RPMI7951 (cell line): ENCODE data around the gene SRP14. TPM values are rescaled to one million over a fixed set of nuclear protein-coding genes. Genes with fewer than 3 reads are reported as not detected.
"Not testable (repeated sequence)": the region's sequence is repeated elsewhere in the genome, so short reads cannot be mapped to it uniquely, and the experiment has no call there.

Experiments used
- DNase-seq: peaks from one replicate; pipeline ENCODE4 v3.0.0-alpha.2; 2012; ENCODE audit warnings: low read depth
- total RNA-seq: library from RNA; depleted of rRNA; stranded (reverse); fragments of >200 nt; shearing (Covaris generic); gene quantifications from 2 replicates; pipeline ENCODE4 v1.2.3, GENCODE V29; 2014

The SRP14 gene
- total RNA-seq, 1 experiment from 2014 or later = 461 TPM

DNA sequence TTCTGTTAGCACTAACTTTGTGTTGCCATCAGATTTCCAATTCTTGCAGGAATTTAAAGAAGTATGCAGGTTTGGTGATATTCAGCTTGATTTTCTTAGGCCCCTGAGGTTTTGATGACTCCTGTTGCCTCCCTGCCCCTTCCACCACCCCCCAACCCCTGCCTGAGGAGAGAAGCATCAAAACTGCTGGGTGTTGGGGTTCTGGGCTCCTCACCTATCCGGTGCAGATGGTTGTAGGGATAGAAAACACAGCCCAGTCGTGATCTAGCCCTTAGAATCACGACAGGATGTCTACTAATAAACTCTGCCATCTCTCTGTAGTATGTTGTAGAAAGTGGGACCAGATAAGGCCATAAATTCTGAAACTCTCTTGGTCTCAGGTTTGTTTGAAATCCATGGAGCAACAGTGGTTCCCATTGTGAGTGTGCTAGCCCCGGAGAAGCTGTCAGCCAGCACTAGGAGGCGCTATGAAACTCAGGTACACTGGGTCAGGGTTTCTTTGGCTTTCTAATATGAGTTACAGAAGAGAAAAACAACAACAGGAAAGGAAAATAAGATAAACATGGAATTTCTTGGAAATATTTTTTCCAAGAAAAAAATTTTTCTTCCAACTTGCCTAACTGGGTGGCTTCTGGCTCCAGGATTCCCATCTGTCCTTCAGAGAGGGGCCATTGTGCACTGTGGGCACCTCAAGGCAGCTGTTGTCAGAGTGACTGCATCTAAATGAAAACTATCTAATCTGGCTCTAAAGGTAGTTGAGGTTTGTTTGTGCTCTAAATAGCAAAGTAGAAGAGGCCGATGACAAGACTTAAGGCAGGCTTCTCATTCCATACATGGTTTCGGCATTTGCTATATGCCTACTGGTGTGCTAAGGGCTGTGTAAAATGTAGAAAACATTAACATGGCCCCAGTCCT, 8.7 kb downstream of the SRP14 start:
- peak; percentile 32 for DNase-seq

DNA sequence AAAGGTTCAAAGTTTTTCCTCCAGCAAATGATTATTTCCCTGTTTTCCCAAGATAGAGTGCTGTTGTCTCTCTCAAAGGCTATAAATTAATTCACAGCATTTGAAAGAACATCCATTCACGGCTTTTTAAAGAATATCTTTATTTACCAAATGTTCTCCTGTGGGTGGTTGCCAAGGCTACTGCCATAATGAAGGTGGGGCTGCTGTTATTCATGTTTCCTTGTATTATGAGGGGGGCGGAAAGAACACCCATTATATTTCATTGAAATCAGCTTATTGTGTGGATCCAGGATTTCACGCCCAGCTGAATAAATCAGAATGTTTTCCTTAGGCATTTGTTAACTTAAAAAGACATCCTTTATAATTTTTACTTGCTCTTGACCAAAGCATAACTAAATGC, 10.1 kb downstream of the SRP14 start:
- DNase-seq = no peak

DNA sequence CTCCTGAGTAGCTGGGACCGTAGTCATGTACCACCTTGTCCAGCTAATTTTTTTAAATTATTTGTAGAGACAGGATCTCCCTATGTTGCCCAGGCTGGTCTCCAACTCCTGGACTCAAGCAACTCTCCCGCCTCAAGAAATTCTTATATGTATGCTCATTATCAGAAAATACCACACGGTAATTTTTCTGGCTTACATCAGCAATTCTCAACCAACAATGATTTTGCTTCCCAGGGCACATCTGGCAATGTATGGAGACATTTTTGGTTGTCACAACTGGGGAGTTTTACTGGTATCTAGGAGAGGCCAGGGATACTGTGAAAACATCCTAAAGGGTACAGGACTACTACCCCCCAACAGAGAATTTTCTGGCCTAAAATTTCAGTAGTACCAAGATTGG, 10.8 kb downstream of the SRP14 start:
- no peak for DNase-seq

DNA sequence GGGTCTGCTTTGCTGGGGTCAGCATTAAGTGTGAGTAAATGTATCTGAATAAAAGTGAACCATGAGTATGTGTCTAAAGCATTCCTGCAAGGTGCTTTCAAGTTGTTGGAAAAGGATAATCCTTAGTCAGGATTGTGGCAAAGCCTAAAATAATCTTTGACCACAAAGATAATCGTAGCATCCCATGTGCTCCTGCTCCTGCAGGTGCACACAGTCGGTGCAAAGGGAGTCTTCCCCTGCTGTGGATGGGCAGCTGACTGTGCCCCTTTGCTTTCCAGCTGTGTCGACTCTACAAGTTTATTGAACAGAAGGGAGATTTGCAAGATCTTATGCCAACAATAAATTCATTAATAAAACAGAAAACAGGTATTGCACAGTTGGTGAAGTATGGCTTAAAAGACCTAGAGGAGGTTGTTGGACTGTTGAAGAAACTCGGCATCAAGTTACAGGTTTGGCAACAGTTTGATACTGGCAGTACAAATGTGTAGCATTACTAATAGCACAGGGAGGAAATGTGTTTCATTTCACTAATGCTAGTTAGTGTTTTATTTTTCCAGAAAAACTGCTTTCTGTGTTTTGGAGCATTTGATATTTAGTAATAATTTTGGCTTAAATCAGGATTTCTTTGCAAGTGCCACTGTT, 22.6 kb downstream of the SRP14 start:
- no peak for DNase-seq

DNA sequence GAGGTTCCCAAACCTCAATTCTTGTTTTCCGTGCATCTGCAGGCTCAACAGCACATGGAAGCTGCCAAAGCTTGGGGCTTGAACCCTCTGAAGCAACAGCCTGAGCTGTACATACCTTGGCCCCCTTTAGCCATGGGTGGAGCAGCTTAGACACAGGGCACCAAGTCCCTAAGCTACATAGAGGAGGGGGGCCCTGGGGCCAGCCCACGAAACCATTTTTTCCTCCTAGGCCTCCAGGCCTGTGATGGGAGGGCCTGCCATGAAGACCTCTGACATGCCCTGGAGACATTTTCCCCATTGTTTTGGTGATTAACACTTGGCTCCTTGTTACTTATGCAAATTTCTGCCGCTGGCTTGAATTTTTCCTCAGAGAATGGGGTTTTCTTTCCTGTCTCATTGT, 24.6 kb downstream of the SRP14 start:
- DNase-seq = no peak

DNA sequence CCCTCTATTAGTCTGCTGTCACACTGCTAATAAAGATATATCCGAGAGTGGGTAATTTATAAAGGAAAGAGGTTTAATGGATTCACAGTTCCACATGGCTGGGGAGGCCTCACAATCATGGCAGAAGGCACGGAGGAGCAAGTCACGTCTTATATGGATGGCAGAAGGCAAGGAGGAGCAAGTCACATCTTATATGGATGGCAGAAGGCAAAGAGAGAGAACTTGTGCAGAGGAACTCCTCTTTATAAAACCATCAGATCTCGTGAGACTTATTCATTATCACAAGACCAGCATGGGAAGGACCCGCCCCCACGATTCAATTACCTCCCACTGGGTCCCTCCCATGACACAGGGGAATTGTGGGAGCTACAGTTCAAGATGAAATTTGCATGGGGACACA, 25.6 kb downstream of the SRP14 start:
- DNase-seq = not testable (repeated sequence)

DNA sequence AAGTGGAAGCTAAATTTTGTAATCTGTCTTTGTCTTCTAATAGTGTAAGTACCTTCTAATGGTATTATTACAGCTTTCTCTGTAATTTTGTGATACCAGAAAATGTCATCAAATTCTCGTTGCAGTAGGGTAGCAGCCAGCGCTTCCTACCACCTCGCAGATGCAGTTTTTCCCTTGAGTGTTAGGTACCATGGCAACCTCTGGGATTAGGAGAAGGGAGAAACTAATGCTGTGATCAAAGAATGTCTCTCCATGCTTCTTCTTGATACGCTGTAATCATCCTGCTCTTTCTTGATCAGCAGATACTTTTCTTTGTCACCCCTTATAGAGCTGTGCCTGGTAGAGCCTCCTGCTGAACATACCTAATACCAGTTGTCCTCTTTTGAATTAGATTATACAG, 27.7 kb downstream of the SRP14 start:
- DNase-seq = no peak

DNA sequence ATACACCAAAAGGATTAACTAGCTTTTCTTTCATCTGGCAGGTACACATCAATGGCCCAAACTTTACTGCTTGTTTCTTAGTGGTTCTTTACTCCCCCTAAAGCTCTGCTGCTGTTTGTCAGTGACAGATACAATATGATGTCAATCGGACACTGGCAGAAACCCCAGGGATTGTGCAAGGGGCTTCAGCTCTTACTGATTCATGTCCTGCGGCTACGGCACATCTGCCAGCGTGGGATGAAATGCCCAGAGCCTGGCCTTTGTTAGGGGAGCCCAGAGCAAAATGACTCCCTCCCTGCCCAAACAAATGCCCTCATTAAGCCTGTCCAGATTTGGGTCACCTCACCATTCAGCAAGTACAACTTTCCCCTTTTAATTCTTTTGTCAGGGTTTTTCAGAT, 28.3 kb downstream of the SRP14 start:
- peak; percentile 80 for DNase-seq

DNA sequence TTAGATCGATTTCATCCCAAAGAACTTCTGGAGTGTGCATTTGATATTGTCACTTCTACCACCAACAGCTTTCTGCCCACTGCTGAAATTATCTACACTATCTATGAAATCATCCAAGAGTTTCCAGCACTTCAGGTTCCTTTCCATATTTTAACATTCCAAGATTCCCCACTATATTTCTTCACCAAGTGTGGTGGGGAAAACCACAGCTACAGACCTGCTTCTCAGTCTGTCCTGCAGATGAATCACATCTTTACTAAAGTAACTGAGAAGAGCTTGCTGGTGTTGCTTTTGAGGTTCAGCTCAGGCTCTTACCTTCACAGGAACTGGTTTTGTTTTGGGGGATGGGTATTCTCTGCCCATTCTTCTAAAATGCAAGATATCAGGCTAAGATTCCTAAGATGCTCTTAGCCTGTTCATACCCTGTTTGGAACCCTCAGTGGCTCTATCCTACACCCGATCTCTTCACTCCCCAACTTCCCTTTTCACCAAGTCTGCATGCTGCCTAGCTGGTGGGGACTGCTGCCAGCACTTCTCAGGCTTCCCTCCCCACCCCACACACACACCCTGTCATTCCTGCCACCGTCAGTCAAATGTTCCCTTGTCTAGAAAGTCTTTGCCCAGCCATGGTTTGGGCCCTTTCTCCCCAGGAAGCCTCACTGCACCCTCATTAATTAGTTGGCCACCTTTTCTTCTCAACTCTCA, 30.8 kb downstream of the SRP14 start:
- no peak for DNase-seq

DNA sequence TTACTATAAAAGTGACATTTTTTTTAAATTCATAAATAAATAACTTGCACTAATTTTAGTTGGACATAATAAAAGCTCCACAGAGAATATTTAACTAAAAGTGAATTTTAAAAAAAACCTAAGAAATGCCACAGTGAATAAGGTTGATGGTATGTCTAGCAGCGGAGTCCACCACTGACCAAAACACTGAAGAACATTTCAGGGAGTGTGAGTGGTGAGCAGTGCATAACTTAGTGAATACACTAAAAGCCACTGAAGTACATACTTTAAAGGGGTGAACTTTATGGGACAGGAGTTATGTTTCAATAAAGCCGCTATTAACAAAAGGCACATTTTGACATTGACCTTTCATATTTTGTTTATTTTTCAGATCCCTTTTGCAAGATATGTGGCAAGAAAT, 32.3 kb downstream of the SRP14 start:
- no peak for DNase-seq

DNA sequence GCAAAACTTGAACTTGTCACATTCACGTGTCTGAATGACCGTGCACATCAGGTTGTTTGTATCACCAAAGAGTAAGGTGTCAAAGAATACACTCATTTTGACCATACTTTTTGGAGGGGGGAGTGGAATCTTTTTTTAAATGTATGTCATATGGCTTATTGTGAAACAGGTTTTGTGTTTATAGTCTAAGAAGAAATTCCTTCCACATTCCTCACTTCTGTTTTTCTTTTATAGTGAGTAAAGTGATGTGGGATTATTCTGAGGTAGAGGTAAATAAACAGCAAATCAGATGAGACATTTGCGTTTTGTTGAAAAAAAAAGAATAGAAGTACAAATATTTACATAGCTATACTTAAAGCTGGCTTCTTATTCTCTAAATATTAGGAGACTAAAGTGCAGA, 33.0 kb downstream of the SRP14 start:
- no peak for DNase-seq

DNA sequence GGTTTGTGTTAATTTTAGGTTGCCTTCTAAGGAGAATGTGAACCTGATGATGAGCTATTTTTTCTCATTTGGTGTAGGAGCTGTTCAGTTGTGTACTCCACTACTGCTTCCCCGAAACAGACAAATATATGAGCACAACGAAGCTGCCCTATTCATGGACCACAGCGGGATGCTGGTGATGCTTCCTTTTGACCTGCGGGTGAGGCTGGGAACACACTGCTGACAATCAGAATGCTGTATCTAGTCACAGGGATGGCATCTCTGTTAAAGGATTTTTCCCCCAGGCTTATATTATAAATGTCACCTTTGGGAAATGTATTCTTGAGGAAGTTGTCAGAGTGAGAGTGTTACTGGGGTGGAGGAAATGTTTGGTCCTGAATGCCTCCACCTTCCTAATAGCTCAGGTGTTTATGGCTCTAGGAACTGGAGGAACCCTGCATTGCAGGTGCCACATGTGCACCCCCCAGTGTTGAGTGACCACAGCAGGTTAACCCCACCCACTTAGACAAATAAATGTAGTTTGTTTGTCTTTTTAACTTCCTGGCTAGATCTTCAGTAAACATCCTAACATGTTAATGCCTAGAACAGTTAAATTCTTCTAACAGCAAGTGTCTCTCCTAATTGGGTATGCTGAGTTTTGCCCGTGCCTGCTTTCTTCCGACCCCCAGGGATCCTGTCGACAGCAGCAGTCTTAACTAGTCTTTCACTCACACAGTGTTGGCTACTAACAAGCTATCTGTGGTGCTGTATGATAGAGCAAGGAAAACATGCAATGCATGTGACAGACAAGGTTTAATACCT, 35.7 kb downstream of the SRP14 start:
- DNase-seq = no peak

DNA sequence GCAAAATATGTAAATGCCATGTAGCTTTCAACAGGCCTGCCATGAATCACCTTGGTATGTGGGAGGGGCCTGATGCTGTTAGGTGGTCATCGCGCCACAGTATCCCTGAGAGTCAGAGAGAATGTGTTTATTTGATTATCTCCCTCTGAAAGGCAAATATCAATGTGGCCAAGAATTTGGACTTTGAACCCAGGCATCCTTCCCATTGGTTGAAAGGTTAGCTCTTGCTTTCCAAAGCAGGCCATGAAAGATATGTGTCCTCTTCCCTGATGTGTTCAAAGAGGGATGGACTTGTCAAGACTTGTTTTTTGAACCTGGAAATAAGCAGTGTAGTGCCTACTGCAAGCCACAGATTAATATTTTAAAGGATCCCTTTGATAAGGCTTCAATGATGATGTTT, 36.7 kb downstream of the SRP14 start:
- DNase-seq = no peak

DNA sequence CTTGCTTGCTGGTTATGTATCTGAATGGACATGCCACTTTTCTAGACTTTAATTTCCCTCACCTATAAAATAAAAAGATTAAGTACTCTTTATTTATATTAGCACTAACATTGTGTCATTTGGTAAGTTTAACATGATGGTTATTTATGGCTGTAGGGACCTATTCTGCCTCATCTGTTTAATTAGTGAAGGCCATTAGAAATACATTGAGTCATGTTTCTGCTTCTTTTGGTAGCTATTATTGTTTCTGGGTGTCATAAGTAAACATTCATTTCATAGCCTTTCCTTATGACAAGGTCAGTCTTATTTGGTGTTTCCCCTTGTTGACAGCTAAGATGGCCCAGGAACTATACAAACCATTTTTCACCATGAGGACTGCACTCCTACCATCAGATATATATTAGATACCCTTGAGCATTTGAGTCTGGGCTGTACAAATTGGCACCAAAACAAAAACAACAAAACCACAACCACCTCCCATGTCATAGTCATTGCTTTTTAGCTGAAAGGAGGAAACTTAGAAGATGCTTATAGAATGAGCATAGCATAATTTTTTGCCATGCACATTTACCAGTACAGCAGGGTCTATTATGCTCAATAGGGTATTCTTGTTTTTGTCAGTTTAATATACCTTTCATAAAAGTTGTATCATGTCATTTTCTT, 39.3 kb downstream of the SRP14 start:
- no peak for DNase-seq

DNA sequence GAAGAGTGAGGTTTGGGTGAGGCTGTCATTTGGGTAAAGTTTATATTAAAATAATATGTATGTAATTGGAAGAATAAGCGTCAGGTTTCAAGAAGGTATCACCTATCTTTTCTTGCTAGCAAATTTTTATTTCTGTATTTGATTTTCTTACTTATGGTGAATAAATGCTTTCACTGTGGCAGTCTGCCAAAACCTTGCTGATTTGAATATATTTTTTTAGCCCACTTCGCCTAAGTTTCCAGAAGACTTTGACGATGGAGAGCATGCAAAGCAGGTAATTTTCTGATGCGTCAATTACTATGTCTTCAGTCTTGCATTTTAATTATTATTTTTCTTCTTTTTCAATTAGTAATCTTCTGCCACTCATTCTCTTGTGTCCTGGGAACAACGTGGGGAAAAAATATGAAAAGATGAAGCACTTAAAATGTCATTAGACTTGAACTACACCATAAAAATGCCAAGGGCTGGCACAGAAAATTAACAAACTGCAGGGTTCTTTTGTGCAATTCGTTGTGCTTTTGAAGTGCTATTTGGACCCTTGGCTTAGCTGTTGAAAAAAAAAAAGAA, 40.4 kb downstream of the SRP14 start:
- DNase-seq = no peak

DNA sequence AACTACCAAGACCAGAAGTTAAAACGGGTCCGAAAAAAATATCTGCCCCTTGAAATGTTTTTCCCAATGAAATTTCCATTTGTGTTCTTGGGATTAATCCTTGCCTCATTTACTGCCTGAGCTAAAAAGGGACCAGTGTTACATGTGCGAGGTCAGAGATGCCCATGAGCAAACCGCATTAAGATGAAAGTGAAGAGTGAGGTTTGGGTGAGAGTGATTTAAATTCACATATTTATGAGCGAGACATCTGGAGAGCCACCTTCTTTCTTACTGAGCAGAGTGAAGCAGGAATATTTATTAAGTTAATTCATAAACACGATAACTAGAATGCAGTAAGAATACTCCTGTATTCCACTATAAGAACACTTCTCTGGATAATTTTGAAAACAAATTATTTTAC, 41.3 kb downstream of the SRP14 start:
- no peak for DNase-seq

DNA sequence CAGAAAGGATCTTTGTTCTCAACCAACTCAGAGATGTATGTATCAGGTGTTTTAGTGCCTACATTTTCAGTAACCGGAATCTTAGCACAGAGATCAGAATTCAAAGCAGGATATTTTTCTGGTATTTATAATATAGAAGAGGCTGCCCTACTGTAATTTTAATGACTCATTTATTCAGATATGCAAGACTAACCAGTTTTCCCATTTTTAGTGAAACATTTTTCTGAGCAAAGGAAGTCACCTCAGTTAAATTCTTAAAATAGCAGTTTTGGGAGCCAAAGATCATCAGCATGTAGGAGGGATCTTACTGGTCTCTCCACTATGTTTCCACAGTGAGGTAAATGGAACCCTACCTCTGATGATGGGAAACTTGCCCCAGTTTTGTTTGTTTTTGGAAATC, 42.0 kb downstream of the SRP14 start:
- DNase-seq = no peak

DNA sequence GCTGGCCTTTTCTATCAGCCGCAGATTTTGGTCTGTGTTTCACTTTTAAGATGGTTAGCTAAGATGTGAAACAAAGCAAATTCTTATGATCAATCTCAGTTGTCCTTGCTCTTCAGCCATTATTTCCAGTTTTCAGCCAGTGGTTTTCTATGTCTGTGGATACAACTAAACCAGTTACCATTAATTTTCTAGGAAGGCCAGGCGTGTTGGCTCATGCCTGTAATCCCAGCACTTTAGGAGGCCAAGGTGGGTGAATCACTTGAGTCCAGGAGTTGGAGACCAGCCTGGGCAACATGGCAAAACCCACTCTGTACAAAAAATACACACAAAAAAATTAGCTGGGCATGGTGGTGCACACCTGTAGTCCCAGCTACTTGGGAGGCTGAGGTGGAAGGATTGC, 42.8 kb downstream of the SRP14 start:
- DNase-seq = not testable (repeated sequence)

DNA sequence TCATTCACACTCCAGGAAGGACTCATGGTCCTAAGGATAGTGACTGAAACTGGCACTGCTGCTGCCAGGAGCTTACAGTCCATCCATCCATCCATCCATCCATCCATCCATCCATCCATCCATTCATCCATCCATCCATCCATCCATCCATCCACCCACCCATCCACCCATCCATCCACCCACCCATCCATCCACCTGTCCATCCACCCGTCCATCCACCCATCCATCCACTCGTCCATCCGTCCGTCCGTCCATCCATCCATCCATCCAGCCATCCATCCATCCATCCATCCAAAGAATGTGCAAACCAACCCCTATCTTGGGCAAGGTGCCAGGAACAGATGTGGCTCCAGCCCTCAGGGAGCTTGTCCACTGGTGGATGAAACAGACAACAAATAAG, 46.0 kb downstream of the SRP14 start:
- DNase-seq = not testable (repeated sequence)

DNA sequence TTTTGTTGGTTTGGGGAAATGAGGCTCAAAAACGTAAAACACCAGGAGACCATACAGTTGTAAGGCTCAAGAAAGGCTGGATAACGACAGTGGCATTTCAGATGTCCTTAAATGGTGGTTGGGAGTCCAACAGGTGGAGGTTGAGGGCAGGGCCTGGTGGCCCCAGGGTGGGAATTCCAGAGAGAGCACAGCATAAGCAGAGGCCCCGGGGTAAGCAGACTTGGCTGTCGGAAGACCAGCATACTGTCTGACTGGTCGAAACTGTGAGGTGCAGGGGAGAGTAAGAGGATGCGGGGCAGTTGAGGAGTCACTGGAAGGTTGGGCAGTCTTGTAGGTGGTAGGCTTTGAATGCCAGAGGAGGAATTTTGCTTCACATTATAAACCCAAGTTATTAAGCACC, 48.3 kb downstream of the SRP14 start:
- no peak for DNase-seq

DNA sequence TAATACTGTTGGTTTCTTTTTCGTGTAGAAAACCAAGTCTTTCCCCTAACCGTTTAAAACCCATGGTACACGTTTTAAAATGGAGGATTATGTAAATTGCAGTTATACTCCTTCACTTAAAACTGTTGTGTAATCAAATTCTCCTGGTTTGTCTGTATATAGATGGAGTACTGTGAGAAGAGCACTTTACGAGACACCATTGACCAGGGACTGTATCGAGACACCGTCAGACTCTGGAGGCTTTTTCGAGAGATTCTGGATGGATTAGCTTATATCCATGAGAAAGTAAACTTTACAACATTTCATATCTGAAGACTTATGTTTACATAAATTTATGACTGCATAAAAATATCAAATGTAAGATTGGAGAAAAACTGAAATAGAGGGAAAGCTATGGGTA, 51.2 kb downstream of the SRP14 start:
- DNase-seq = no peak
